ENCODE measurements around the gene LMF1.

GRCh38 chr16:996681-997080 lies 25.9 kb upstream of the LMF1 start:
- TF ChIP-seq CTCF (IDR thresholded peaks at IDR 0.05 in 2 of 3, conservative IDR thresholded peaks at IDR 0.05 in 1 of 3; ENCODE audit: borderline replicate concordance in 1 of 3, insufficient read depth in 1 of 3, low read depth in 2 of 3, low read length in 2 of 3) (no peak), TCF7L2 (IDR thresholded peaks at IDR 0.05; ENCODE audit: borderline replicate concordance, extremely low read depth, insufficient read depth, insufficient read length) (no peak), POLR2AphosphoS5 (IDR thresholded peaks at IDR 0.05; ENCODE audit: low read depth, low read length) (no peak), POLR2A (IDR thresholded peaks at IDR 0.05; ENCODE audit: borderline replicate concordance, extremely low read depth, insufficient read depth, insufficient read length) (no peak), EGR1 (IDR thresholded peaks at IDR 0.05; ENCODE audit: low read depth) (no peak), MAX (IDR thresholded peaks at IDR 0.05) (no peak), ZBTB33 (IDR thresholded peaks at IDR 0.05; ENCODE audit: extremely low read depth, insufficient replicate concordance, low read length) (no peak), SRF (IDR thresholded peaks at IDR 0.05; ENCODE audit: low read depth) (no peak), JUND (IDR thresholded peaks at IDR 0.05) (no peak), YY1 (IDR thresholded peaks at IDR 0.05; ENCODE audit: extremely low read depth, insufficient replicate concordance, low read depth, low read length) (no peak), EZH2 (IDR thresholded peaks at IDR 0.05) (no peak), ELF1 (IDR thresholded peaks at IDR 0.05; ENCODE audit: borderline replicate concordance, low read depth) (no peak)

Data from HCT116 (cell line).